GM21723 (cell line): ENCODE results near the gene ATP6V0E2.
"Not testable (repeated sequence)": the region's sequence is repeated elsewhere in the genome, so short reads cannot be mapped to it uniquely, and the experiment has no call there.

Experiments used
- ATAC-seq: cut with Tn5 transposase; IDR thresholded peaks from one replicate; pipeline ENCODE4 v1.9.1; 2021; ENCODE audit warnings: mild to moderate bottlenecking, moderate library complexity; ENCODE audit not compliant: unreplicated experiment

ATP6V0E2 gene

DNA sequence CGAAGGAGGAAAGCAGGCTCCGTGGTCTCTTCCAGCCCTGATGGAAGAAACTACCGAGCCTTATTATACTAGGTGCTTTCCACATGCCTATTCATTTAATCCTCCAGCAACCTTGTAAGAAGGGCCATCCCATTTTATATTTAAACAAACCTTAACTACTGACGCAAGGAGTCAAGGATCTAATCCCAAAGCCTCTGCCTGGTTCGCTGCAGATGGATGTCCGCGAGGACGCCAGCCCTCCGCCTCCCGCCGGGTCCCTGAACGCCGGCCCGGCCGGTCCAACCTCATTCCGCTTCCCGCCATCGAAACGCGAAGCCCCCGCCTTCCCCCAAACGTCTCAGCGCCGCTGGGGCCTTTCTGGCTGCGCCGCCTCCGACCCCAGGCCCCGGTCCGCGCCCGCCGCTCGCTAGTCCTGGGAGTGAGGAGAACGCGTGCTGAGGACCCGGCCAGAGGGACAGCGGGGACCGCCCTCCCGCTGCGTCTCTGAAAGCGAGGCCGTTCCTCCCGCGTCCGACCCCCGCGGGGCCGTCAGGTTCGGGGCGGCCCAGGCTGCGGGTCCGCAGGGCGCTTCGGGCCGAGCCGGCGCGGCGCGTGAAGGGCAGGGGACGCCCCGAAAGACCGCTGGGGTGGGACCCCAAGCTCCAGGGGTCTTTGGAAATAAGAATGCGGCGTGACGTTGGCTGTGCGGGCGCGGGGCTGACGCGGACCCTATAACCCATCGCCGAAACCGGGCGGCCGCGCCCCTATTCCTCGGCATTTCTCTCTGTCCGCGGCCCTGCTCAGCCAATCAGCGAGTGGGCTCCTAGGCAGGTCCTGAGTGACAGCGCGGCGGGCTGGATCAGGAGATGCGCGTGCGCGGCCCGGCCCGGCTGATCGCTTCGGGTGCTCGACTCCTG lies at the start of gene ATP6V0E2:
Gene ATP6V0E2 (plus strand): TSS at position 896 of the 896 bp plus-strand sequence. CDS start 97 bp downstream, outside the sequence.
- peak; percentile 91 for ATAC-seq

DNA sequence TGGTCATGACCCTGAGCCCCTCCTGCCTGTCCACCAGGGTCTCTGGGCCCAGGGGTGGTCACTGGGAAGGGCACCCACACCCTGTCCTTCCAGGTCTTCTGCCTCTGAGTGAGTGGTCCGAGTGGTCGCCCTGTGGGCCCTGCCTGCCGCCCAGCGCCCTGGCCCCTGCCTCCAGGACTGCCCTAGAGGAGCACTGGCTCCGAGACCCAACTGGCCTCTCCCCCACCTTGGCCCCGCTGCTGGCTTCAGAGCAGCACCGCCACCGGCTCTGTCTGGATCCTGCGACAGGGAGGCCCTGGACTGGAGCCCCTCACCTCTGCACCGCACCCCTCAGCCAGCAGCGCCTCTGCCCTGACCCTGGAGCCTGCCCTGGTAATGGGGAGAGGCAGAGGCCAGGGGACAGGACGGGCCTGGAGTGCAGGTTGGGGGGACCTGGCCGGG lies 49.4 kb upstream of the ATP6V0E2 start:
- ATAC-seq = no peak

- ATAC-seq = no peak
Measured at GRCh38 chr7:149824748-149825566, 48.8 kb upstream of the ATP6V0E2 start.

DNA sequence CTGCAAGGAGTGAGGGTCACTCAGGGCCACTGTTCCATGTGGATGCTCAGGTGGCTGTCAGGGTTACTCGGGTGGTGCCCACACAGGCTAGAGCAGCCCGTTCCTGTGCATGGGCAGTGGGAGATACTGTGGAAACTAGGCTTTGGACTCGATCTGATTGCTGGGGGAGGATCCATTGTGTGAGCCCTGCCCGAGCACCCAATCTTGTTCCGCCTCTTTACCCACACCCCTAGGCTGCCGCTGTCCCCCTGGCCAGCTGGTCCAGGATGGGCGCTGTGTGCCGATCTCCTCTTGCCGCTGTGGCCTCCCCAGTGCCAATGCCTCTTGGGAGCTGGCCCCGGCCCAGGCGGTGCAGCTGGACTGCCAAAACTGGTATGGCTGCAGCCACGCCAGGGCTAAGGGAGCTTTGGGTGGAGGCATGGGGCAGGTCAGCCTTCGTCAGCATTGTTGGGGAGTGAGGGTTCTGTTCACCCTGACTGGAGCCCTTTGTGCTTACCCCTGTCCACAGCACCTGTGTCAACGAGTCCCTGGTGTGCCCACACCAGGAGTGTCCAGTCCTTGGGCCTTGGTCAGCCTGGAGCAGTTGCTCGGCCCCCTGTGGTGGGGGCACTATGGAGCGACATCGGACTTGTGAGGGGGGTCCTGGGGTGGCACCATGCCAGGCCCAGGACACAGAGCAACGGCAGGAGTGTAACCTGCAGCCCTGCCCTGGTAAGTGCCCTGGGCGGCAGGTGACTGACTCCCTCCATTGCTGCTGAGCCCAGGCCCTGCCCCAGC lies 48.0 kb upstream of the ATP6V0E2 start:
- ATAC-seq = no peak

- no peak for ATAC-seq
Measured at GRCh38 chr7:149826344-149827088, 47.3 kb upstream of the ATP6V0E2 start.

GRCh38 chr7:149827089-149827981 lies 46.4 kb upstream of the ATP6V0E2 start:
- no peak for ATAC-seq

GRCh38 chr7:149828357-149829309 lies 45.1 kb upstream of the ATP6V0E2 start:
- no peak for ATAC-seq

DNA sequence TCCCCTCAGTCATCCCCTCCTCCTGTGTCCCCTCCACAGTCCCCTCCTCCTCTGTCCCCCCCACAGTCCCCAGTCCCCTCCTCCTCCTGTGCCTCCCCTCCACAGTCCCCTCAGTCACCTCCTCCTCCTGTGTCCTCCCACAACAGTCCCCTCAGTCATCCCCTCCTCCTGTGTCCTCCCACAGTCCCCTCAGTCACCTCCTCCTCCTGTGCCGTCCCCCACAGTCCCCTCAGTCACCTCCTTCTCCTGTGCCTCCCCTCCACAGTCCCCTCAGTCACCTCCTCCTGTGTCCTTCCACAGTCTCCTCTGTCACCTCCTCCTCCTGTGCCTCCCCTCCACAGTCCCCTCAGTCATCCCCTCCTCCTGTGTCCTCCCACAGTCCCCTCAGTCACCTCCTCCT lies 43.2 kb upstream of the ATP6V0E2 start:
- ATAC-seq = not testable (repeated sequence)

- ATAC-seq = no peak
Measured at GRCh38 chr7:149830997-149831740, 42.6 kb upstream of the ATP6V0E2 start.

DNA sequence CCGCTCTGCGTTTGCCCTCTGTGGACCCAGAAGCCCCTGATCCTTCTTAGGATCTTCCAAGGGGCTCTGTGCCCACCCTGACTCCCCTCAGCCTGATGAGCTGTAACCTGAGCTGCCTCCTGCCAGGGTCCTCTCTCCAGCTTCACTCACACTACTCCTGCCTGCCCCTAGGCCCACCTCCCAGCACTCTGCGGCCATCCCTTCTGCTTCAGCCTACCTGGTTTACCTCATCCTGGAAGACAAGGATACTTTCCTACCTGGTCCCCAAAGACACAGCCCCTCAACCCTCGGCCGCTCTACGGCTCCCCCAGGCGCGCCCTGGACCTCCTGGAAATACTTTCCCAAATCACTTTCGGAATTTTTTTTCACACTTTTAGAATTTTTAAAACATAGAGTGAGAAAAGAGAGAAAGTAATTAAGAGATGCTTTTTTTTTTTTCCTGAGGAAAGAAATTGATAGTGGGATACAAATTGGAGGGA lies 42.0 kb upstream of the ATP6V0E2 start:
- ATAC-seq = no peak

GRCh38 chr7:149832332-149833041 lies 41.3 kb upstream of the ATP6V0E2 start:
- ATAC-seq = no peak

DNA sequence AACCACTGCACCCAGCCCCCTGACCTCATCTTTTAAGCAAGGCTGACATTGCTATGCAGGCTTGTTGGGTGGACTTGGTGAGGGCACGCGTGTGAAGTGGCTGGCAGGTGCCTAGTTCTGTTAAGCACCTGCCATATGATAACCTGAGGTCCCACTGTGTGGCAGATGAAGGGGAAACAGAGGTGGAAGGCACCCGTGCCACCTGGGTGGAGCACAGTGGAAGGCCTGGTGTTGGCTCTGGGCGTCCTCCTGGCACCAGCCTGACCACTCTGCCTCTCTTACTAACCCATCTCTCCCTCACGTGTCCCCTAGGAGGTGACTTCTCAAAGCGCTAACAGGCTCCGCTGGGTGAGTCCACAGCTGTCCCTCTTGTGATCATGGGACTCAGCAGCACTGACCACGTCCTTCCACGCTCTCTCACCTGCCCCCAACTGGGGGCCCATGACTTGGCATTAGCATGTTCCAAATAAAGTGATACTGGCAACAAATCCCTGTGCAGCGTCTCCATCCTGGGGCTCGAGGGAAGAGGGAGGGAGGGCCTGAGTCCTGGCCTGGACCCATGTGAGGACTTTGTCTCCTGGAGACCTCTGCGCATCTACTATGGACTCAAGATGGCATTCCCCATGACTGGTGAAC lies 40.2 kb upstream of the ATP6V0E2 start:
- ATAC-seq = no peak

- no peak for ATAC-seq
Measured at GRCh38 chr7:149834601-149835000, 39.2 kb upstream of the ATP6V0E2 start.

GRCh38 chr7:149836434-149836833 lies 37.3 kb upstream of the ATP6V0E2 start:
- ATAC-seq = no peak

DNA sequence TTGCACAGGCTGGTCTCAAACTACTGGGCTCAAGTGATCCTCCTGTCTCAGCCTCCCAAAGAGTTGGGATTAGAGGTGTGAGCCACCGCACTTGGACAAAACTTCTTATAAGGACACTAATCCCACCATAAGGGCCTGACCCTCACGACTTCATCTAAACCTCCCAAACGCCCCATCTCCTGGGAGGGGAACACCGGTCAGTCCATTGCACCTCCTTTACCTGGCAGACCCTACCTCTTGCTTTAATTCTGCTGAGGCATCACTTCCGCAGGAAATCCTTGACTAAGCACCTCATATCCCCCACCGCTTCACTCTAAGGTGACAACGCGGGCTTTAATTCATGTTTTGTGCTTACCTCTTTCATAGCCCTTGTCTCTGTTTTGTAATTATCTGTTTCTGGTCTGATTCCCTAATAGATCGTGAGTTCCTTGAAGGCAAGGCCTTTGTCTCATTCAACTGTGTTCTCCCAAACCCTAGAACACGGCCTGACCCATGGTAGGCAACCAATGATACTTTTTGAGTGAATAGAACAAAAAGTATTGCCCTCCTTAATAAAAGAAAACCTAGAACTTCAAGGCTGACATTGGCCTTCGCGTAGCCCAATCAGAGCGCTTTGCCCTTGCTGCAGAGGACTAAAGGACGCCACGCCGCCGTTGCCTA lies 36.1 kb upstream of the ATP6V0E2 start:
- ATAC-seq = no peak
